ENCODE data around the gene RHOH. TPM values are rescaled to one million over a fixed set of nuclear protein-coding genes. Genes with fewer than 3 reads are reported as not detected.

RHOH gene
- total and polyA plus RNA-seq, 9 of the 15 experiments (the other 6 are each of a cell fraction or from before 2014, with no cell fraction given), result 14.3 to 37.7 (median 23.2) TPM

DNA sequence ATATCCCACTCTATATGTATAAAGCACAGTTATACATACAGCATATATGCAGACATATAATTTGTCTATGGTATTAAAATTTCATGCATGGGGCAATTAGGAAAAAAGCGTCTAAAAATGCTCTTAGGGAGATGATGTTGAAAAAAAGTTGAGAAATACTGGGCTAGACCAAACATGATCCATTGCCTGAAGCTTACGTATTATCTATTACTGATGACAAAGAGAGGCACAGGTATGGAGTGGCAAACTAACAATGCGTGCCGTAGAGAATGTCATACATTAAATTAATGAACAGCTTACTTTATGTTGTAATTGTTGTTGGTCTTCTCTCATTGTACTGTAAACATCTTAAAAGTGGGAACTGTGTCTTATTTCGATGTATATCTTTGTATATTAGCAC is 13.9 kb downstream of the RHOH start:
- ATAC-seq, result no peak
- Histone ChIP-seq H3K4me2 (ENCODE audit: insufficient read depth, low read length) (peak overlapping the region; percentile 91), H2AFZ (ENCODE audit: low read depth, low read length) (peak overlapping the region; percentile 91), H3K9me1 (ENCODE audit: control insufficient read depth, insufficient read depth, low read length) (no peaks in the 10 kb centered on the region), H3K27me3 (ENCODE audit: control insufficient read depth in 2 of 2, insufficient read depth in 2 of 2, low read length in 2 of 2) (no peaks in the 10 kb centered on the region), H3K9ac (ENCODE audit: insufficient read depth in 1 of 2, low read depth in 2 of 2, low read length in 2 of 2) (peak overlapping the region in 1 of 2 experiments; percentile 91; a peak in 2 of 4 replicates), H3K27ac (ENCODE audit: extremely low read depth, low read depth, low read length) (peak overlapping the region; percentile 97), H4K20me1 (replicated peaks; ENCODE audit: control insufficient read depth, insufficient read depth, low read length) (no peaks in the 10 kb centered on the region), H3K4me1 (replicated peaks in 1 of 2; ENCODE audit: control insufficient read depth in 2 of 2, insufficient read depth in 2 of 2, low read length in 2 of 2) (peaks cover 15 to 28% of the 10 kb centered on the region in 2 experiments; a peak in 4 of 5 replicates), H3K36me3 (ENCODE audit: control insufficient read depth, insufficient read depth, low read length) (peaks cover 51% of the 10 kb centered on the region), H3K4me3 (peak overlapping the region; percentile 29; the same call in 1 of the 2 replicates), H3K9me3 (replicated peaks; ENCODE audit: control insufficient read depth, insufficient read depth, low read depth, low read length) (no peaks in the 10 kb centered on the region), H3K79me2 (ENCODE audit: control insufficient read depth, insufficient read depth, low read length) (peaks cover 99% of the 10 kb centered on the region)
- POLR2A ChIA-PET, result interaction anchor here (0.8 to 2.5 kb wide), 8 partner anchors 10 to 39 kb away, joined by 3 to 13 read pairs (median 4); no protein-coding TSS in a partner anchor
- in situ Hi-C loops (cut with MboI) (no loop called here), intact Hi-C loops (cut with micrococcal nuclease) (no loop called here)
- TF ChIP-seq RBFOX2 (IDR thresholded peaks at IDR 0.05; ENCODE audit: low read depth, low read length), result peak; percentile 49; the same call in 1 of the 2 replicates
- TF ChIP-seq, protein P1, sequence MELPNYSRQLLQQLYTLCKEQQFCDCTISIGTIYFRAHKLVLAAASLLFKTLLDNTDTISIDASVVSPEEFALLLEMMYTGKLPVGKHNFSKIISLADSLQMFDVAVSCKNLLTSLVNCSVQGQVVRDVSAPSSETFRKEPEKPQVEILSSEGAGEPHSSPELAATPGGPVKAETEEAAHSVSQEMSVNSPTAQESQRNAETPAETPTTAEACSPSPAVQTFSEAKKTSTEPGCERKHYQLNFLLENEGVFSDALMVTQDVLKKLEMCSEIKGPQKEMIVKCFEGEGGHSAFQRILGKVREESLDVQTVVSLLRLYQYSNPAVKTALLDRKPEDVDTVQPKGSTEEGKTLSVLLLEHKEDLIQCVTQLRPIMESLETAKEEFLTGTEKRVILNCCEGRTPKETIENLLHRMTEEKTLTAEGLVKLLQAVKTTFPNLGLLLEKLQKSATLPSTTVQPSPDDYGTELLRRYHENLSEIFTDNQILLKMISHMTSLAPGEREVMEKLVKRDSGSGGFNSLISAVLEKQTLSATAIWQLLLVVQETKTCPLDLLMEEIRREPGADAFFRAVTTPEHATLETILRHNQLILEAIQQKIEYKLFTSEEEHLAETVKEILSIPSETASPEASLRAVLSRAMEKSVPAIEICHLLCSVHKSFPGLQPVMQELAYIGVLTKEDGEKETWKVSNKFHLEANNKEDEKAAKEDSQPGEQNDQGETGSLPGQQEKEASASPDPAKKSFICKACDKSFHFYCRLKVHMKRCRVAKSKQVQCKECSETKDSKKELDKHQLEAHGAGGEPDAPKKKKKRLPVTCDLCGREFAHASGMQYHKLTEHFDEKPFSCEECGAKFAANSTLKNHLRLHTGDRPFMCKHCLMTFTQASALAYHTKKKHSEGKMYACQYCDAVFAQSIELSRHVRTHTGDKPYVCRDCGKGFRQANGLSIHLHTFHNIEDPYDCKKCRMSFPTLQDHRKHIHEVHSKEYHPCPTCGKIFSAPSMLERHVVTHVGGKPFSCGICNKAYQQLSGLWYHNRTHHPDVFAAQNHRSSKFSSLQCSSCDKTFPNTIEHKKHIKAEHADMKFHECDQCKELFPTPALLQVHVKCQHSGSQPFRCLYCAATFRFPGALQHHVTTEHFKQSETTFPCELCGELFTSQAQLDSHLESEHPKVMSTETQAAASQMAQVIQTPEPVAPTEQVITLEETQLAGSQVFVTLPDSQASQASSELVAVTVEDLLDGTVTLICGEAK (IDR thresholded peaks at IDR 0.05), result no peak
- TF ChIP-seq, protein P1 (CRISPR knock-in tag; IDR thresholded peaks at IDR 0.05), result no peak
- FAIRE-seq, result peak; percentile 42
- DNase-seq (ENCODE audit: extremely low read depth in 1 of 4, low spot score in 3 of 4), result no peak
- CTCF ChIA-PET (ENCODE audit: low intra/inter-chr PET ratio), result no interaction called here
- WGBS (ENCODE audit: insufficient coverage, low coverage, missing lambda C conversion rate), result 46% methylated on average over 5 of the region's 5 CpGs
- BruUV-seq (replicated peaks), result no TSS peak

All from K562 (cell line).